KOPT-K1 (cell line): Measurements from ENCODE around the gene TEDC2.

Experiments
- H3K27ac ChIP-seq: fragments of 200-600 bp; sonication (generic); 2 replicates; pipeline ENCODE4 v1.5.1; 2016; ENCODE audit warnings: antibody characterized with exemption, mild to moderate bottlenecking, low read depth, low read length; ENCODE audit not compliant: poor library complexity, severe bottlenecking
- H3K36me3 ChIP-seq: fragments of 200-600 bp; sonication (generic); 2 replicates; pipeline ENCODE4 v1.5.1; 2017; ENCODE audit warnings: antibody characterized with exemption, mild to moderate bottlenecking, low read length, moderate library complexity; ENCODE audit not compliant: insufficient read depth
- H3K9me3 ChIP-seq: fragments of 200-600 bp; sonication (generic); 2 replicates; pipeline ENCODE4 v1.5.1; 2017; ENCODE audit warnings: antibody characterized with exemption, low read length, mild to moderate bottlenecking; ENCODE audit not compliant: insufficient read depth, poor library complexity, severe bottlenecking

Gene TEDC2

DNA sequence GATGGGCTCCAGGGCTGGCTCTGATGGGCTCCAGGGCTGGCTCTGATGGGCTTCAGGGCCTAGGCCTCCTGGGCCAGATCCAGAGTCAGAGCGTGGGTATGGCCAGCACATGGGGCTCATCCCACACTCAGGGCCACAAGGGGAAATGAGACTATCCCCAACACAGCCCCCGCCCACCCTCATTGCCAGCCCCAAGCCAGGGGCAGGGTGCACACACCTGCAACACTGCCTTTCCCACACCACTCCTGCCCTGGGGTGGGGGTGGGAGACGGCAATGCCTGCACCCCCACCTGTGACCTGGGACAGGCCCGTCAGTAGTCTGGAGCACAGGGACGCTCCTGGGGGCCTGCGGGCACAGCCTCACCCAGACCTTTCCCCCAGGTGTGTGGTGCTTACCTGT lies 39.5 kb downstream of the TEDC2 start:
- Histone ChIP-seq H3K27ac (no peak overlapping the region), H3K36me3 (peaks cover 30% of the 10 kb centered on the region)

GRCh38 chr16:2499890-2500429 lies 40.1 kb downstream of the TEDC2 start:
- Histone ChIP-seq H3K27ac (no peak overlapping the region), H3K9me3 (no peaks in the 10 kb centered on the region), H3K36me3 (peaks cover 30% of the 10 kb centered on the region)

More for the DNA sequence above, 39.5 kb downstream of the TEDC2 start:
- no peaks in the 10 kb centered on the region for H3K9me3 ChIP-seq

GRCh38 chr16:2500430-2500917 lies 40.6 kb downstream of the TEDC2 start:
- peaks cover 30% of the 10 kb centered on the region for H3K36me3 ChIP-seq
- H3K27ac ChIP-seq: no peak overlapping the region
- H3K9me3 ChIP-seq: no peaks in the 10 kb centered on the region

- Histone ChIP-seq H3K27ac (no peak overlapping the region), H3K9me3 (no peaks in the 10 kb centered on the region), H3K36me3 (peaks cover 26% of the 10 kb centered on the region)
Measured at GRCh38 chr16:2500918-2501750, 41.2 kb downstream of the TEDC2 start.

- Histone ChIP-seq H3K27ac (no peak overlapping the region), H3K9me3 (no peaks in the 10 kb centered on the region), H3K36me3 (peaks cover 15% of the 10 kb centered on the region)
Measured at GRCh38 chr16:2501946-2502895, 42.3 kb downstream of the TEDC2 start.

DNA sequence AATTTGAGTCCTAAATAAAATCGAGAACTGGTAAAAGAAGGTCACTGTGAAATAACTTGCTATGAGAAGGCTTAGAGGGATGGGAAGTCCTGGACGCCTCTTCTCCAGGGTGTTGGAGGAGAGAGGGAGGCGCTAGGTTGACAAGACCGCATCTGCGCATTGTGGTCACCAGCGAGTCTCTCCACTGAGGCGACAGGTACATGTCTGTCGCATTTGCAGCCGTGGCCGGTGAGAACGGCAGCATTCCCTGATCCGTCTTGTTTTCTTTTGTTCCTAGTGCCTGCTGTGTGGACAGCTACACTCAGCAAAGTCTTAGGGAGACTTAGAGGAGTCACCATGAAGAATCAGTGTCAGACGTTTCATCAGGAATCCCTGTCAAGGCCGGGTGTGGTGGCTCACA lies 45.8 kb downstream of the TEDC2 start:
- Histone ChIP-seq H3K9me3 (no peaks in the 10 kb centered on the region), H3K27ac (no peak overlapping the region), H3K36me3 (no peaks in the 10 kb centered on the region; the same call in 1 of the 2 replicates)

DNA sequence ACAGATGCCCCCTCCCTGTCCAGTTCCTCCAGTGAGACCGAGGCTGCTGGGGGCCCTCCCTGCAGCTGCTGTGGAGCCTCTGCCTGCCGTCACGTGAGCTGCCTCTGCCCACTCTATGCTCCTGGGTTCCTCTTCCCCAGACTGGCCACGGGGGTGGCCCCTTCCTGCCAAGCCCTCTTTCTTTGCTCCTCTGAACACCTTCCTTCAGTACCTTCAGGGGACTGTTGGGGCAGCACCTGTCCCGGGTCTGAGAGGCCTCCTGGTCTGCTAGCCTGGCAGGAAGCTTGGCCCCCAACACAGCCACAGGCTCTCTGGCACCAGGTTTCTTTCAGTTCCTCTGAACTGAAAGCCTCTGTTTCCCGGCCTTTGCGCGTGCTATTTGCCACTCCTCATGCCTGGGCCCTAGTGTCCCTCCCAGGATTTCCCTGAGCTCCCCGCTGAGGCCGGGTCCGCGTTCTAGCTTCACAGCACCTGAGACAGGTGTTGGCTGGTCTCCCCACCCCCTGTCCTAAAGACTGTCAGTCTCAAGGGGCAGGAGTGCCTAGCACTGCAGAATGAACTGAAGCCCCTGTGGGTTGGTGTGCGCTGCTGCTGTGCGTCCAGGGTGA lies 47.2 kb downstream of the TEDC2 start:
- Histone ChIP-seq H3K9me3 (no peaks in the 10 kb centered on the region), H3K27ac (no peak overlapping the region), H3K36me3 (no peaks in the 10 kb centered on the region; the same call in 1 of the 2 replicates)

DNA sequence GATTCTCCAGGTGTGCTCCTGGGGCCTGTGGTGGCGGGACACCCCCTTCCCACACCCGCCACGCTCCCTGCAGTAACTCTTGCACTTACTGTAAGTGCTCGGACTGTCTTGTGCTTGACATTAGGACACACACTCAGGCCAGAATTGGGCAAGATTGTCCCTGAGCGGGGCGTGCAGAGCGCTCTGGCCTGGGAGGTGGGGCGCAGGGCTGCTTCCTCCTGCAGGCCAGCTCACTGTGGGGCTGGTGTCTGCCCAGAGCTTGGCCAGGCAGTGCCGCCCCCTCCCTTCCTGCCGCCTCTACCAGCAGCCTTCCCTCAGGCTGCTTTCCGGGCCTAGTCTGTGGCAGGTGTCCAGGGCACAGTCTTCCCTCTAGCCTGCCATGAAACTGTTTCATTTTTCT lies 47.8 kb downstream of the TEDC2 start:
- H3K27ac ChIP-seq: no peak overlapping the region
- no peaks in the 10 kb centered on the region for H3K36me3 ChIP-seq
- no peaks in the 10 kb centered on the region for H3K9me3 ChIP-seq

GRCh38 chr16:2508722-2509400 lies 49.0 kb downstream of the TEDC2 start:
- no peaks in the 10 kb centered on the region for H3K9me3 ChIP-seq
- no peak overlapping the region for H3K27ac ChIP-seq
- no peaks in the 10 kb centered on the region for H3K36me3 ChIP-seq

DNA sequence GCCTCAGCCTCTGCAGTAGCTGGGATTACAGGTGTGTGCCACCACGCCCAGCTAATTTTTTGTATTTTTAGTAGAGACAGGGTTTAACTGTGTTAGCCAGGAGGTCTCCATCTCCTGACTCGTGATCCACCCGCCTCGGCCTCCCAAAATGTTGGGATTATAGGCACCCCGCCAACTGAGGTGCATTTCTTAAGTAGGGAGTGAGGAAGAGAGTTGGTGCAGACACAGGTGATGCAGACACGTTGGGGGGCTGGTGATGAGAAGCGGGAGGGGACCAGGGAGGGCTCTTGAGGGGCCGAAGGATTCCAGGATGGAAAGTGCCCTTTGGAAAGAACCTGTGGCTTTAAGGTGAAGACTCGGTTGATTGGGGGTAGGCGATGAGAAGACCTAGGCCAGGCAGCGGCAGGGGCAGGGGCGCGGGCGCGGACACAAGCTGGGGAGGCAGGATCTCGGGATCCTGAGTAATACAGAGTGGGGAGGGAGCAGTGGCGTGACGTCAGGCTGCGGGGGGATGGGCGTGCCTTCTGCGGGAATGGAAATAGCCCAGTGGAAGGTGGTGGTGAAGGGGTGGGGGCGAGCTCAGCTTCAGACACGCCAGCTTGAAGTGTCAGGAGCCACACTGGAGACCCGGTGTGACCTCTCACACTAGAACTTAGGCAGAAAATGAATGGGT lies 51.4 kb downstream of the TEDC2 start:
- H3K9me3 ChIP-seq: no peaks in the 10 kb centered on the region
- H3K27ac ChIP-seq: no peak overlapping the region
- H3K36me3 ChIP-seq: peaks cover 8% of the 10 kb centered on the region

- Histone ChIP-seq H3K9me3 (no peaks in the 10 kb centered on the region), H3K36me3 (peaks cover 16% of the 10 kb centered on the region), H3K27ac (peak overlapping the region; percentile 98)
Measured at GRCh38 chr16:2511996-2512734, 52.3 kb downstream of the TEDC2 start.

GRCh38 chr16:2512735-2513404 lies 53.0 kb downstream of the TEDC2 start:
- H3K27ac ChIP-seq: peak overlapping the region; percentile 98
- no peaks in the 10 kb centered on the region for H3K9me3 ChIP-seq
- peaks cover 16% of the 10 kb centered on the region for H3K36me3 ChIP-seq
